Endothelial cell of umbilical vein (primary cell): ENCODE data around the gene THBD. TPM values are rescaled to one million over a fixed set of nuclear protein-coding genes. Genes with fewer than 3 reads are reported as not detected.

ENCODE experiments used
- BruUV-seq: library from RNA; stranded (reverse); fragments of 400-500 nt; replicated peaks from 2 replicates; lab custom pipeline; 2021; lab: Mats Ljungman, UMichigan
- CTCF ChIA-PET: fragments of 300-600, 350-600 bp; sonication (Branson Sonifier 250); formaldehyde crosslinking; loops from one replicate; lab custom pipeline; 2021; ENCODE audit warnings: antibody characterized with exemption, inconsistent platforms; lab: Charles Lee
- POLR2A ChIA-PET: fragments of 300-600, 350-600 bp; sonication (Branson Sonifier 250); formaldehyde crosslinking; loops from one replicate; lab custom pipeline; 2021; ENCODE audit warnings: antibody characterized with exemption, inconsistent platforms; lab: Charles Lee
- DNase-seq: peaks from one replicate; pipeline ENCODE4 v3.0.0-alpha.2; 2011; ENCODE audit warnings: low read depth, low spot score
- FAIRE-seq: peaks from 2 replicates; lab custom pipeline; 2011; peaks lifted over from hg19 to GRCh38; lab: Jason Lieb, UNC
- H2AFZ ChIP-seq: 2 replicates; pipeline ENCODE4 v1.6.0; 2012; ENCODE audit warnings: low read depth, low read length, control low read depth, inconsistent platforms
- H3K27ac ChIP-seq: 2 replicates; pipeline ENCODE4 v1.5.1; 2011; ENCODE audit warnings: low read depth, mild to moderate bottlenecking, control low read depth, low read length, moderate library complexity; ENCODE audit not compliant: insufficient read depth
- H3K27me3 ChIP-seq, 2 experiments: 2 replicates each; pipeline versions ENCODE4 v1.6.0 to v1.6.1; 2011; ENCODE audit warnings: low read length in 2 of 2, mixed read lengths in 1 of 2; ENCODE audit not compliant: control insufficient read depth in 2 of 2, insufficient read depth in 2 of 2
- H3K36me3 ChIP-seq, 2 experiments: 2 replicates in 1 of 2; 3 replicates in 1 of 2; pipeline ENCODE4 v1.5.1; 2011; ENCODE audit warnings: low read length in 2 of 2, mild to moderate bottlenecking in 1 of 2, moderate library complexity in 1 of 2; ENCODE audit not compliant: control insufficient read depth in 2 of 2, insufficient read depth in 2 of 2; ENCODE audit errors: extremely low read depth in 1 of 2
- H3K4me1 ChIP-seq: 3 replicates; pipeline ENCODE4 v1.5.1; 2011; ENCODE audit warnings: mild to moderate bottlenecking, low read length; ENCODE audit not compliant: control insufficient read depth, insufficient read depth; ENCODE audit errors: extremely low read depth
- H3K4me2 ChIP-seq: 2 replicates; pipeline ENCODE4 v1.6.1; 2011; ENCODE audit warnings: low read length, control low read depth, mixed read lengths; ENCODE audit not compliant: insufficient read depth
- H3K4me3 ChIP-seq, 3 experiments: fragments of 200-600 bp in 1 of 3; sonication (generic), shearing (Covaris generic) in 1 of 3; replicated peaks in 1 of 3; 2 replicates each; pipeline ENCODE4 v1.5.1; 2011 to 2016; ENCODE audit warnings: control low read depth in 3 of 3, low read length in 3 of 3, mild to moderate bottlenecking in 2 of 3, inconsistent platforms in 1 of 3, low read depth in 1 of 3, moderate library complexity in 1 of 3; ENCODE audit not compliant: insufficient read depth in 1 of 3
- H3K79me2 ChIP-seq: 2 replicates; pipeline ENCODE4 v1.6.0; 2012; ENCODE audit warnings: low read length, inconsistent platforms; ENCODE audit not compliant: control insufficient read depth, insufficient read depth
- H3K9ac ChIP-seq: replicated peaks from 2 replicates; pipeline ENCODE3; 2011; ENCODE audit warnings: low read length, control low read depth; ENCODE audit not compliant: insufficient read depth; ENCODE audit errors: extremely low read depth
- H3K9me1 ChIP-seq: replicated peaks from 3 replicates; pipeline ENCODE4 v1.6.0; 2011; ENCODE audit warnings: mild to moderate bottlenecking, low read length; ENCODE audit not compliant: control insufficient read depth, insufficient read depth; ENCODE audit errors: extremely low read depth
- H3K9me3 ChIP-seq: replicated peaks from 2 replicates; pipeline ENCODE4 v1.5.1; 2012; ENCODE audit warnings: low read length, inconsistent platforms; ENCODE audit not compliant: control insufficient read depth, insufficient read depth
- H4K20me1 ChIP-seq: replicated peaks from 2 replicates; pipeline ENCODE3; 2011; ENCODE audit warnings: mild to moderate bottlenecking, low read length; ENCODE audit not compliant: control insufficient read depth, insufficient read depth; ENCODE audit errors: extremely low read depth
- CTCF ChIP-seq, 2 donors: IDR thresholded peaks; 1 replicate in 1 of 2; 2 replicates in 1 of 2; pipeline ENCODE4 v1.5.1; 2011; ENCODE audit warnings: low read length in 2 of 2, mild to moderate bottlenecking in 2 of 2, moderate library complexity in 2 of 2, control low read depth in 1 of 2, inconsistent platforms in 1 of 2, low read depth in 1 of 2; ENCODE audit not compliant: insufficient read depth in 1 of 2; ENCODE audit errors: extremely low read depth in 1 of 2
- EZH2 ChIP-seq: IDR thresholded peaks from 2 replicates; pipeline ENCODE4 v1.6.1; 2012; ENCODE audit warnings: borderline replicate concordance, low read depth, mild to moderate bottlenecking, moderate library complexity, low read length, inconsistent platforms; ENCODE audit not compliant: severe bottlenecking
- FOS ChIP-seq: IDR thresholded peaks from 2 replicates; pipeline ENCODE4 v1.6.1; 2011; ENCODE audit warnings: mild to moderate bottlenecking, low read length, moderate library complexity, borderline replicate concordance; ENCODE audit not compliant: insufficient read depth
- GATA2 ChIP-seq: IDR thresholded peaks from 2 replicates; pipeline ENCODE4 v1.7.0; 2011; ENCODE audit warnings: low read depth, mild to moderate bottlenecking, moderate library complexity, mixed read lengths, low read length; ENCODE audit not compliant: insufficient read length, insufficient read depth
- JUN ChIP-seq: IDR thresholded peaks from 2 replicates; pipeline ENCODE4 v1.6.1; 2011; ENCODE audit warnings: borderline replicate concordance, low read depth; ENCODE audit not compliant: insufficient read length, insufficient read depth
- MAX ChIP-seq: IDR thresholded peaks from 2 replicates; pipeline ENCODE4 v1.6.1; 2011; ENCODE audit not compliant: insufficient read depth, insufficient read length
- MYC ChIP-seq: IDR thresholded peaks from one replicate; pipeline ENCODE4 v1.6.1; 2011; ENCODE audit warnings: mild to moderate bottlenecking, low read depth, low read length
- POLR2A ChIP-seq: IDR thresholded peaks from 2 replicates; pipeline ENCODE4 v1.6.1; 2012; ENCODE audit warnings: low read depth, mild to moderate bottlenecking, control low read depth, low read length
- POLR2AphosphoS5 ChIP-seq: IDR thresholded peaks from 2 replicates; pipeline ENCODE4 v1.6.1; 2012; ENCODE audit warnings: low read depth, mild to moderate bottlenecking, control low read depth, low read length, moderate library complexity; ENCODE audit not compliant: insufficient read depth
- dilution Hi-C: fragments of 300-500 bp; cut with MboI; formaldehyde crosslinking; loops from one replicate; pipeline ENCODE4 v1.15.0; 2019; ENCODE audit warnings: low sequenced_read_pairs; ENCODE audit not compliant: extremely low pct_ligation_motif_present
- intact Hi-C: fragments of 100-400 bp; cut with micrococcal nuclease; formaldehyde crosslinking; loops from one replicate; pipeline ENCODE4 v1.10.0; 2022
- polyA plus RNA-seq, 4 experiments: library from polyadenylated mRNA; depleted of rRNA in 3 of 4; stranded (reverse) in 3 of 4; unstranded in 1 of 4; fragments of >200 nt; gene quantifications; 2 replicates each; pipeline versions ENCODE4 v1.2.1 to v1.2.3, GENCODE V29; 2011 to 2012; ENCODE audit warnings: missing spikeins in 1 of 4
- total RNA-seq: library from RNA; stranded (reverse); gene quantifications from 2 replicates; pipeline ENCODE4 v1.2.3, GENCODE V29; 2021

THBD gene
- total and polyA plus RNA-seq, 2 donors (not counting 3 experiments of a cell fraction or from before 2014, with no cell fraction given) = 17.1 to 28.0 TPM

- Histone ChIP-seq H2AFZ (no peak overlapping the region), H3K27ac (no peak overlapping the region), H4K20me1 (no peaks in the 10 kb centered on the region), H3K79me2 (no peaks in the 10 kb centered on the region), H3K36me3 (no peaks in the 10 kb centered on the region), H3K4me2 (no peak overlapping the region), H3K9ac (no peak overlapping the region), H3K9me1 (no peaks in the 10 kb centered on the region), H3K4me3 (no peak overlapping the region), H3K4me1 (no peaks in the 10 kb centered on the region), H3K27me3 (peaks cover 2 to 3% of the 10 kb centered on the region in 2 experiments), H3K9me3 (no peaks in the 10 kb centered on the region)
- DNase-seq = no peak
- CTCF ChIA-PET = no interaction called here
- intact Hi-C loops (no loop called here), dilution Hi-C loops (no loop called here)
- no peak for FAIRE-seq
- POLR2A ChIA-PET = no interaction called here
- TF ChIP-seq MAX (no peak), CTCF (IDR thresholded peaks at IDR 0.05; ENCODE audit: extremely low read depth in 1 of 2, insufficient read depth in 1 of 2, low read depth in 1 of 2, low read length in 2 of 2) (no peak), GATA2 (no peak), JUN (no peak), MYC (no peak), FOS (no peak), EZH2 (no peak), POLR2AphosphoS5 (no peak), POLR2A (no peak)
- no TSS peak for BruUV-seq
Observed at GRCh38 chr20:23024701-23025100, 24.8 kb downstream of the THBD start.
